ENCODE results near the gene LLGL2. TPM values are rescaled to one million over a fixed set of nuclear protein-coding genes. Genes with fewer than 3 reads are reported as not detected.

The LLGL2 gene
- total and polyA plus RNA-seq, 9 donors, result 0.20 to 45.4 (median 15.1) TPM

GRCh38 chr17:75540923-75541503 lies 15.5 kb downstream of the LLGL2 start:
- 54 to 68% (median 68%) methylated on average over 4 of the region's 4 CpGs for WGBS, 3 donors
- TF ChIP-seq POLR2A (IDR thresholded peaks at IDR 0.05) (no peak), EP300 (IDR thresholded peaks at IDR 0.05) (no peak)
- TF ChIP-seq, protein P1, sequence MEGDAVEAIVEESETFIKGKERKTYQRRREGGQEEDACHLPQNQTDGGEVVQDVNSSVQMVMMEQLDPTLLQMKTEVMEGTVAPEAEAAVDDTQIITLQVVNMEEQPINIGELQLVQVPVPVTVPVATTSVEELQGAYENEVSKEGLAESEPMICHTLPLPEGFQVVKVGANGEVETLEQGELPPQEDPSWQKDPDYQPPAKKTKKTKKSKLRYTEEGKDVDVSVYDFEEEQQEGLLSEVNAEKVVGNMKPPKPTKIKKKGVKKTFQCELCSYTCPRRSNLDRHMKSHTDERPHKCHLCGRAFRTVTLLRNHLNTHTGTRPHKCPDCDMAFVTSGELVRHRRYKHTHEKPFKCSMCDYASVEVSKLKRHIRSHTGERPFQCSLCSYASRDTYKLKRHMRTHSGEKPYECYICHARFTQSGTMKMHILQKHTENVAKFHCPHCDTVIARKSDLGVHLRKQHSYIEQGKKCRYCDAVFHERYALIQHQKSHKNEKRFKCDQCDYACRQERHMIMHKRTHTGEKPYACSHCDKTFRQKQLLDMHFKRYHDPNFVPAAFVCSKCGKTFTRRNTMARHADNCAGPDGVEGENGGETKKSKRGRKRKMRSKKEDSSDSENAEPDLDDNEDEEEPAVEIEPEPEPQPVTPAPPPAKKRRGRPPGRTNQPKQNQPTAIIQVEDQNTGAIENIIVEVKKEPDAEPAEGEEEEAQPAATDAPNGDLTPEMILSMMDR (IDR thresholded peaks at IDR 0.05), result no peak
- Histone ChIP-seq H3K27me3 (no peaks in the 10 kb centered on the region), H3K9me3 (no peaks in the 10 kb centered on the region), H3K27ac (no peak overlapping the region), H3K36me3 (no peaks in the 10 kb centered on the region), H3K4me1 (ENCODE audit: insufficient read depth) (no peaks in the 10 kb centered on the region), H3K4me3 (no peak overlapping the region)
- intact Hi-C loops (cut with DNase I), result no loop called here
- no peak for DNase-seq

DNA sequence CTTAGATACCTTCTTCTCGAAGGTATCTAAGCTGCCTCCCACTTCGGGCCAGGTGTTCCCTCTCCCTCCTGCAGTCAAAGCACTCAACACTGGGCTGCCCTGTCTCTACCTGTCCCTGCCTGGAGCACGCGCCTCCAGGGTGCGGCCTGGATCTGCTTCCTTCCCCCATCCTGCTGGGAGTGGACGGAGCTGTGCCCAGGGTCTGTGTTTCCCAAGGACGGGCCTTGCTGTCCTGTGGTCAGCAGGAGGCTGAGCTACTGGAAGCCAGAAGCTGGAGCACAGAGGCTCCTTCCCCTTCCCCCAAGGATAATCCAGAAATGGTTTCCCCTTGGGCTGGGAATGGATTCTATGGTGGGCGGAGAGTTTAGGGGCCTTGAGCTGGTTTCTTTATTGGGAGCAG lies 16.7 kb downstream of the LLGL2 start:
- Histone ChIP-seq H3K4me1 (ENCODE audit: insufficient read depth) (no peaks in the 10 kb centered on the region), H3K27me3 (no peaks in the 10 kb centered on the region), H3K9me3 (no peaks in the 10 kb centered on the region), H3K27ac (no peak overlapping the region), H3K4me3 (no peak overlapping the region), H3K36me3 (no peaks in the 10 kb centered on the region)
- TF ChIP-seq POLR2A (IDR thresholded peaks at IDR 0.05) (no peak), EP300 (IDR thresholded peaks at IDR 0.05) (no peak)
- TF ChIP-seq, protein P1 (IDR thresholded peaks at IDR 0.05), result no peak
- DNase-seq, result no peak
- intact Hi-C loops (cut with DNase I), result no loop called here
- WGBS, 3 donors, result 91 to 94% (median 93%) methylated on average over 8 of the region's 8 CpGs

DNA sequence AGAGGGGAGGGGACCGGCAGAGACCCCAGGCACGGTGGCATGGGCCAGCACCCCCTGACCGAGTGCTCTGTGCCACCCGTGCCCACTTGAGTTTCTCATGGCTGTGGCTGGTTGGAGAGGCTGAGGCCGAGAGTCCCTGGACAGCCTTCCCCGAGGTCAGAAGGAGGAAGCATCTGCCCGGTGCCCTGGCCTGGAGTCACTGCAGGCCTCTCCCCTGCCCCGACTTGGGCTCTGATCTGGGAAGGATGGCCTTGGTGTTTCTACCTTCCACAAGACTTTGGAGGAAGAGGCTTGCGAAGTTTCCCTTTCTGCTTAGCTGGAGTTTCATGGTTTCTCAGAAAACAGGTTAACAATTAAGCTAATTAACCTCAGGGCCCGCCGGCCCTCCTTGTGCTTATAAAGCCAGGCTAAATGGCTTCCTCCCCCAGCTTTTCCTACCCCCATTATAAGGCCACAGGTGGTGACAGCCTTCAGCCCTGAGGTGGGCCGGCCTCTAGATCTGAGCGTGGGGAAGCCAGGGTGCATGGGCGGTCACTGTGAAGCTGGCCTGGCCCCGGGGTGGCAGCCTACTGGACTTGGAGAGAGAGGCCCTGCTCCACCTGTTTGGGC lies 17.3 kb downstream of the LLGL2 start:
- Histone ChIP-seq H3K9me3 (no peaks in the 10 kb centered on the region), H3K4me3 (no peak overlapping the region), H3K27me3 (no peaks in the 10 kb centered on the region), H3K36me3 (no peaks in the 10 kb centered on the region), H3K4me1 (ENCODE audit: insufficient read depth) (no peaks in the 10 kb centered on the region), H3K27ac (no peak overlapping the region)
- intact Hi-C loops (cut with DNase I), result no loop called here
- WGBS, 3 donors, result 88 to 93% (median 90%) methylated on average over 12 to 15 of the region's 15 CpGs
- no peak for DNase-seq
- TF ChIP-seq POLR2A (IDR thresholded peaks at IDR 0.05) (no peak), EP300 (IDR thresholded peaks at IDR 0.05) (no peak)
- TF ChIP-seq, protein P1 (IDR thresholded peaks at IDR 0.05), result no peak

DNA sequence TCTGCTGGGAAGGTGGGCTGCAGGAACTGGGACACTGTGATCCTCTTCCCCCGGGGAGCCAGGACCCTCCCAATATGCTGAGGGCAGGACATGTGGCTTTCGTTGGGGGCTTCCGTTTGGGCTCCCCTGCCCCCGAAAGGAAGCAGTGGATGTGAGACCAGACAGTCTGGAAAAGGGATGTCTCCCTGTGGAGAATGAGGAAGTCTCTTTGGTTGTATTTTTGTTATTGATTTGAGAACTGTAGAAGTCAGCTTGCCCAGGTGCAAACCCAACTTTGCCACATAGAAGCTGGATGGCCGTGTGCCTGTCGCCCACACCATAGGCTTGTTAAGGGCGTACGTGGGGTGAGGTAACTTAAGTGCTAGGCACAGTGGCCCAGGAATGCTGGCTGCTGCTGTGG lies 18.8 kb downstream of the LLGL2 start:
- Histone ChIP-seq H3K4me3 (no peak overlapping the region), H3K4me1 (ENCODE audit: insufficient read depth) (no peaks in the 10 kb centered on the region), H3K27me3 (no peaks in the 10 kb centered on the region), H3K27ac (no peak overlapping the region), H3K36me3 (no peaks in the 10 kb centered on the region), H3K9me3 (no peaks in the 10 kb centered on the region)
- DNase-seq, result no peak
- WGBS, 3 donors, result 76 to 91% (median 82%) methylated on average over 8 of the region's 8 CpGs
- intact Hi-C loops (cut with DNase I), result no loop called here
- TF ChIP-seq POLR2A (IDR thresholded peaks at IDR 0.05), result no peak
- TF ChIP-seq EP300 (IDR thresholded peaks at IDR 0.05), result no peak
- TF ChIP-seq, protein P1 (IDR thresholded peaks at IDR 0.05), result no peak
